Left lung (tissue), 10 donors: Measurements from ENCODE around the gene CEP63. TPM values are rescaled to one million over a fixed set of nuclear protein-coding genes. Genes with fewer than 3 reads are reported as not detected.

Experiments
- ATAC-seq: fragments of 200-7000 bp; cut with Tn5 transposase; one replicate; pipeline ENCODE4 v1.9.1; 2020; ENCODE audit warnings: moderate library complexity
- DNase-seq, 4 donors: peaks; one replicate each; pipeline ENCODE4 v3.0.0-alpha.2; 2013 to 2020
- H3K27ac ChIP-seq, 2 donors: fragments of 200-600 bp; sonication (generic) in 1 of 2; one replicate each; pipeline versions ENCODE4 v1.5.0 to v1.8.0; 2020 to 2021
- H3K27me3 ChIP-seq, 2 donors: fragments of 200-600 bp; sonication (generic) in 1 of 2; one replicate each; pipeline versions ENCODE4 v1.5.0 to v1.8.0; 2020 to 2021
- H3K36me3 ChIP-seq, 2 donors: fragments of 200-600 bp; sonication (generic) in 1 of 2; one replicate each; pipeline versions ENCODE4 v1.5.0 to v1.8.0; 2020 to 2021
- H3K4me1 ChIP-seq, 2 donors: fragments of 200-600 bp; one replicate each; pipeline ENCODE4 v1.8.0; 2021
- H3K4me3 ChIP-seq, 2 donors: fragments of 200-600 bp; sonication (generic) in 1 of 2; one replicate each; pipeline versions ENCODE4 v1.5.0 to v1.8.0; 2020 to 2021; ENCODE audit warnings: mild to moderate bottlenecking in 1 of 2
- H3K9me3 ChIP-seq, 2 donors: fragments of 200-600 bp; sonication (generic) in 1 of 2; one replicate each; pipeline versions ENCODE4 v1.5.0 to v1.8.0; 2020 to 2021
- intact Hi-C, 2 donors: fragments of 100-400 bp; cut with DNase I; formaldehyde crosslinking; loops; one replicate each; pipeline versions ENCODE4 v1.11.2 to v1.14.2; 2022
- polyA plus RNA-seq, 6 donors: library from polyadenylated mRNA; unstranded; fragments of 120-200 nt; gene quantifications; one replicate each; pipeline ENCODE4 v1.2.1, GENCODE V29; 2013; ENCODE audit not compliant: insufficient read length in 6 of 6
- total RNA-seq, 2 donors: library from RNA; stranded (reverse); fragmentation: NEBNext Ultra II Directional; extraction: Animal tissue kit (Norgen Biotek cat#: 25700); gene quantifications; one replicate each; pipeline ENCODE4 v1.2.1, GENCODE V29; 2021
- TF ChIP-seq, protein P1 (sequence below), 2 donors: fragments of 200-600 bp; sonication (generic) in 1 of 2; IDR thresholded peaks; one replicate each; pipeline versions ENCODE4 v1.5.0 to v1.8.0; 2021; ENCODE audit warnings: antibody characterized with exemption in 2 of 2
- donor health status: DM: no; HTN: yes; CAD: no.
- donor health status: DM: no; HTN: no; CAD: no.

Gene CEP63
- total and polyA plus RNA-seq, 8 donors = 16.1 to 40.4 (median 32.7) TPM

DNA sequence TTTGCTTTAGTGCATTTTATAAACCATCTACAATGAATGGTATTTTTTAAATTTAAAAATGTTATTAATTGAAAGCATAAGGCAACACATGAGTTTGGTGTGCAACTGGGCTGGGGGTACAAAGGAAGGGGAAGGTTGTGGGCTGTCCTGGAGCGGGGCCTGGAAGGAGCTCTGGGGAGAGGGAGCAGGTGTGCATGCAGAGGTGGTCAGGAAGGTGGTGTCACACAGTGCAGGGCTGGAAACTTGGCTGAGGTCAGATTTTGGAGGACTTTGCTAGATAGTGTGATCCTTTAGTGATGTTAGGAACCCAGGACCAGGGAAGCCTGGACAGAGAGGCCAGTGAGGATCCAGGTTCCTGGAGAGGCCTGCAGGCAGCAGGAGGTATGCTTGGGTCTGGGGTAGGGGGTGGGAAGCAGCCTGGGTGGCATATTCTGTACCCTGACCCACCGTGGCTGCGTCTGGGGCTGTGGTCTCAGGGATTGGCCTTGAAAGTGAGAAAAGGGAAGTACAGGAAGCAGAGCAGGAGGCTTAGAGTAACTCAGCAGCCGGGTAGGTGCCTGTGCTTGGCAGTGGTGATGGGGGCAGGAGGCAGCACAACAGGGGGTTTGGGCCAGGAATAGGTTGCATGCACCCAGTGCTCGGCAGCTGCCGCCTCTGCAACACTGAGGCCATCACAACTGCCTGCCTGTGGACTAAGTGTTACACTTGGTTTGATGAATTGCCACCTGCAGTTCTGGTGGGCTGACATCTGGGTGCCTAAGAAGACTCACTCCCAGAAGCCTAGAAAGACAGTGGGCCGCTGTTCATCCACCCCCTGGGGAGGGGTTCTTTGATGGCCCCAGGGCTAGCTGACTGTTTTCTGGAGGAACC, 132.0 kb downstream of the CEP63 start:
- no peak for ATAC-seq
- Histone ChIP-seq H3K4me1 (no peaks in the 10 kb centered on the region), H3K36me3 (no peaks in the 10 kb centered on the region), H3K9me3 (no peaks in the 10 kb centered on the region), H3K4me3 (no peak overlapping the region), H3K27ac (no peak overlapping the region), H3K27me3 (no peaks in the 10 kb centered on the region)
- TF ChIP-seq, protein P1, sequence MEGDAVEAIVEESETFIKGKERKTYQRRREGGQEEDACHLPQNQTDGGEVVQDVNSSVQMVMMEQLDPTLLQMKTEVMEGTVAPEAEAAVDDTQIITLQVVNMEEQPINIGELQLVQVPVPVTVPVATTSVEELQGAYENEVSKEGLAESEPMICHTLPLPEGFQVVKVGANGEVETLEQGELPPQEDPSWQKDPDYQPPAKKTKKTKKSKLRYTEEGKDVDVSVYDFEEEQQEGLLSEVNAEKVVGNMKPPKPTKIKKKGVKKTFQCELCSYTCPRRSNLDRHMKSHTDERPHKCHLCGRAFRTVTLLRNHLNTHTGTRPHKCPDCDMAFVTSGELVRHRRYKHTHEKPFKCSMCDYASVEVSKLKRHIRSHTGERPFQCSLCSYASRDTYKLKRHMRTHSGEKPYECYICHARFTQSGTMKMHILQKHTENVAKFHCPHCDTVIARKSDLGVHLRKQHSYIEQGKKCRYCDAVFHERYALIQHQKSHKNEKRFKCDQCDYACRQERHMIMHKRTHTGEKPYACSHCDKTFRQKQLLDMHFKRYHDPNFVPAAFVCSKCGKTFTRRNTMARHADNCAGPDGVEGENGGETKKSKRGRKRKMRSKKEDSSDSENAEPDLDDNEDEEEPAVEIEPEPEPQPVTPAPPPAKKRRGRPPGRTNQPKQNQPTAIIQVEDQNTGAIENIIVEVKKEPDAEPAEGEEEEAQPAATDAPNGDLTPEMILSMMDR (IDR thresholded peaks at IDR 0.05) = no peak
- no peak for DNase-seq
- intact Hi-C loops = no loop called here

DNA sequence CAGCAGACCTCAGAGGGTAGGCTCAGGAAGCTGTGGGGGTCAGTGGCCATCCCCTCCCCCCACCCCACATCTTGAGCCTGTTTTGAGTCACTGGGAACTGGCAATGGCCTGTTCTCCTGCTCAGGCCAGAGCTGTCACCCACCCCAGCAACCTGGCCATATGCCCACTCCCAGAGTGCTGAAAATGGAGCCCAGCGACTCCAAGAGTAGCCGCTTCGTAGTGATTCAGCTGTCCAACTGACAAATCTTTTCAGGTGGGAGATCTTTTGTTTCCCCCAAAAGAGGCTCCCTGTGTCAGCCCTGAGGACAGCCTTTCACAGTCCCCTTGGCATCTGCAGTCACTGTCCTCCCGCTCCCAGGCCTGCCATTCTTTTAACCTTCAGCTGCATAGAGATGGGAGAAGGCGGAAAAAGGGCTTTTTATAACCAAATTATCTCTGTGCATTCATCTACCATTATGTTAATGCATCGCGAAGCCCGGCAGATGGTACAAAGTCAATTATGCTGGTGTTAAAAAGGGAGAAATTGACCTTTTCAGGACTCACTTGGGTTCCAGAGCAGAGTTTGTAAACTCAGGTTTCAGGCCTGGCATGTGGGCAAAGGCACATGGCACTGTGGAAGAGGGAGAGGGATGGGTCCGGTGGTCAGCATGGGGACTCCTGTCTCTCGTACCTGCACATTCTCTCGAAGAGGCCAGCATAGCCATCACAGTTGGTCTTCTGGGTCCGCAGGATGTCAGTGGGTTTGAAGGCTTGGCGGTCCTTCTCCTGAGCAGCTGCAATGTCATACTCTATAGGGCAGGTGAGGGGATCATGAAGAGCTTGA, 132.8 kb downstream of the CEP63 start:
- H3K4me3 ChIP-seq = no peak overlapping the region
- H3K4me1 ChIP-seq = no peaks in the 10 kb centered on the region
- intact Hi-C loops = no loop called here
- no peaks in the 10 kb centered on the region for H3K36me3 ChIP-seq
- no peaks in the 10 kb centered on the region for H3K27me3 ChIP-seq
- H3K27ac ChIP-seq = no peak overlapping the region
- DNase-seq = no peak
- TF ChIP-seq, protein P1 (IDR thresholded peaks at IDR 0.05) = no peak
- no peak for ATAC-seq
- H3K9me3 ChIP-seq = no peaks in the 10 kb centered on the region

DNA sequence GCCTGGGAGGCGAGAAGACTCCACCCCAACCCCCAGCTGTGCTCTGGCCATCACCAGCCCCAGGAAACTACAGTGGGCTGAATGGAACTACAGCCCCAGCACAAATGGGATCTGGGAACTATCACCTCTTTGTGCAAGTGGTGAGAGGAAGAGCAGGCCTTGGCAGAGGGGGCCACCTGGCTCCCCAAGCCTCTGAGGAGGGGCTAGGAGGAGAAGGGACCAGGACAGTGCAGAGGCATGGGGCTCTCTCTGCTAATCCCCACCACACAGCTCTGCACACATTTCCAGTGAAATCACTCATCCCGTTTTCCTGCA, 133.4 kb downstream of the CEP63 start:
- Histone ChIP-seq H3K4me3 (no peak overlapping the region), H3K36me3 (no peaks in the 10 kb centered on the region), H3K4me1 (no peaks in the 10 kb centered on the region), H3K27me3 (no peaks in the 10 kb centered on the region), H3K9me3 (no peaks in the 10 kb centered on the region), H3K27ac (no peak overlapping the region)
- DNase-seq (no peak), ATAC-seq (no peak)
- TF ChIP-seq, protein P1 (IDR thresholded peaks at IDR 0.05) = no peak
- intact Hi-C loops = no loop called here

DNA sequence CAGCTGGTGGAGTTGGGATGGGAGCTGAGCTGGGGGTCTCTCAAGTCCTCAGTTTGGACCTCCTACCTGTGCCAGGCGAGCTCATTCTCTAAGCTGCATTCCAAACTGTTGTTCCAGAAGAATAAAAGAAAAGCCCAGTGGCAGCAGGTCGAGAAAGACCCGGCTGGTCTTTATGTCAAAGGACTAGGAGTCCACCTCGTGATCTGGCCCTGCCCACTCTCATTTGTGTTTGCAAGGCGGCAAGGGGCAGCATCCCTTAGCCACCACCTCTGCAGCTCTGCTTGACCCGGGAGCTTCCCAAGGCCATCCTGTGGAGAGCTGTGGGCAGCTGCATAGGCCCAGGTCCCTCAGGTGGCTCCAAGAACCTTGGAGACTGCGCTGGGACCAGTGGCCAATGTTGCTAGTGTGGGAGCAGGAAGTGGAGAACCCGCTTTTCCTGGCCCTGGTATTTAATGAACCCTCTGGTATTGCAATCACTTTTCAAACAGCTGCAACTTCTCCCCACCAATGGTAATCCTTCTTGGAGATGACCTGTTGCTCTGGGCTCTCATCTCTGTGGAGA, 134.1 kb downstream of the CEP63 start:
- Histone ChIP-seq H3K36me3 (no peaks in the 10 kb centered on the region), H3K4me3 (no peak overlapping the region), H3K27ac (no peak overlapping the region), H3K9me3 (no peaks in the 10 kb centered on the region), H3K4me1 (no peaks in the 10 kb centered on the region), H3K27me3 (no peaks in the 10 kb centered on the region)
- intact Hi-C loops = no loop called here
- DNase-seq (no peak), ATAC-seq (no peak)
- TF ChIP-seq, protein P1 (IDR thresholded peaks at IDR 0.05) = no peak
